ENCODE data around the gene UTF1.

Gene UTF1

GRCh38 chr10:133276100-133276434, 46.0 kb downstream of the UTF1 start:
- no peak for DNase-seq (ENCODE audit: low read depth)
- TF ChIP-seq CTCF (IDR thresholded peaks at IDR 0.05; ENCODE audit: insufficient read depth, low read depth, low read length, missing control alignments) = no peak

GRCh38 chr10:133276435-133277201, 46.6 kb downstream of the UTF1 start, which contains the start of gene ADAM8:
TSS of gene ADAM8 (minus strand) at chr10:133276868. CDS start at chr10:133276817, 51 bp downstream.
- peak; percentile 78 for DNase-seq (ENCODE audit: low read depth)
- peak within 1 kb of the TSS; percentile 89 for H3K4me3 ChIP-seq (ENCODE audit: low read depth, low read length)
- no peak for TF ChIP-seq CTCF (IDR thresholded peaks at IDR 0.05; ENCODE audit: insufficient read depth, low read depth, low read length, missing control alignments)

More at GRCh38 chr10:133276100-133276434, 46.0 kb downstream of the UTF1 start:
- peak overlapping the region; percentile 89 for H3K4me3 ChIP-seq (ENCODE audit: low read depth, low read length)

GRCh38 chr10:133277277-133277992, 47.4 kb downstream of the UTF1 start:
- H3K4me3 ChIP-seq (ENCODE audit: low read depth, low read length) = no peak overlapping the region
- no peak for DNase-seq (ENCODE audit: low read depth)
- no peak for TF ChIP-seq CTCF (IDR thresholded peaks at IDR 0.05; ENCODE audit: insufficient read depth, low read depth, low read length, missing control alignments)

- 0 out of 2 replicates have a peak overlapping the region, but pooled peaks have one; percentile 5 for H3K4me3 ChIP-seq (ENCODE audit: low read depth, low read length)
- no peak for DNase-seq (ENCODE audit: low read depth)
- no peak for TF ChIP-seq CTCF (IDR thresholded peaks at IDR 0.05; ENCODE audit: insufficient read depth, low read depth, low read length, missing control alignments)
Observed at GRCh38 chr10:133277993-133278576, 48.1 kb downstream of the UTF1 start.

GRCh38 chr10:133278577-133279265, 48.7 kb downstream of the UTF1 start:
- no peak for TF ChIP-seq CTCF (IDR thresholded peaks at IDR 0.05; ENCODE audit: insufficient read depth, low read depth, low read length, missing control alignments)
- 0 out of 2 replicates have a peak overlapping the region, but pooled peaks have one; percentile 5 for H3K4me3 ChIP-seq (ENCODE audit: low read depth, low read length)
- peak; percentile 86 for DNase-seq (ENCODE audit: low read depth)

DNA sequence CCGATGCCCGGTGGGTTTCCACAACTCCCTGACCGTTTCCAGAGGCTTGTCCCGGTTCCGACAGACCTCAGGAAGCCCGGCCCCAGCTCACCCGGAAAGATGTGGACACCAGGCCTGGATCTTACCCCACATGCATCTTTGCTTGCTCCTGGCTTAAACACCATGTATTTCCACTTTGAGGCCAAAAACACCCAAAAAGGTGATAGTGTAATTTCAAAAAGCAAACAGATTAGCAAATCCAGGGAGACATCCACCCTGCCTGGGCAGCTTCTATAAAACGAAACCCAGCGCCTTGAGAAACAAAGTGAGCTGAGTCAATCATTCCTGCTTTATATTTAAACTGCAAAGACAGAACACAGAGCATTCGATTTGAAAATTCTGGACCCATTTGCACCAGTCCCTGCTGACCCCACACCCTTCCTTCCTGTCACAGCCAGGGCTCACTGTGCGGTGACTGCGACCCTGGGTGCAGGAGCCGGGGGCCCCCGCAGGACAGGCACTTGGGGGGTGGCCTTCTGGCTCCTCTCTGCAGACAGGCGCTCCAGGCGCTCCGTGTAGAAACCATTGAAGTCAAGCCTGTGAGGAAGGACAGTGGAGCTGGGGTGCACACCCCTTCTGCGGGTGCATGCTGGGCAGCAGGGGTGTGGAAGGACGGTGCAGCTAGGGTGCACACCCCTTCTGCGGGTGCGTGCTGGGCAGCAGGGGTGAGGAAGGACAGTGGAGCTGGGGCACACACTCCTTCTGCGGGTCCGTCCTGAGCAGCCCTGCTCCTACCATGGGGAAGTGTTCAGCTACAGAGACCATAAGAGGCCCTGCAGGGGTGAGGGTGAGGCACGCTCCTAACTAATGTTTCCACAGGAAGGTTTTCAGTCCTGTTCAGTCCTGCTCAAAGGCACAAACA, 49.6 kb downstream of the UTF1 start:
- DNase-seq (ENCODE audit: low read depth) = no peak
- TF ChIP-seq CTCF (IDR thresholded peaks at IDR 0.05; ENCODE audit: insufficient read depth, low read depth, low read length, missing control alignments) = no peak

More for the DNA sequence above, 49.6 kb downstream of the UTF1 start:
- no peak overlapping the region for H3K4me3 ChIP-seq (ENCODE audit: low read depth, low read length)
